ENCODE data around the gene S100Z. TPM values are rescaled to one million over a fixed set of nuclear protein-coding genes. Genes with fewer than 3 reads are reported as not detected.
A peak's percentile ranks its signal among the peaks of the same experiment; 100 is the strongest.

S100Z gene
- polyA plus RNA-seq (2013) = 8.7 TPM

DNA sequence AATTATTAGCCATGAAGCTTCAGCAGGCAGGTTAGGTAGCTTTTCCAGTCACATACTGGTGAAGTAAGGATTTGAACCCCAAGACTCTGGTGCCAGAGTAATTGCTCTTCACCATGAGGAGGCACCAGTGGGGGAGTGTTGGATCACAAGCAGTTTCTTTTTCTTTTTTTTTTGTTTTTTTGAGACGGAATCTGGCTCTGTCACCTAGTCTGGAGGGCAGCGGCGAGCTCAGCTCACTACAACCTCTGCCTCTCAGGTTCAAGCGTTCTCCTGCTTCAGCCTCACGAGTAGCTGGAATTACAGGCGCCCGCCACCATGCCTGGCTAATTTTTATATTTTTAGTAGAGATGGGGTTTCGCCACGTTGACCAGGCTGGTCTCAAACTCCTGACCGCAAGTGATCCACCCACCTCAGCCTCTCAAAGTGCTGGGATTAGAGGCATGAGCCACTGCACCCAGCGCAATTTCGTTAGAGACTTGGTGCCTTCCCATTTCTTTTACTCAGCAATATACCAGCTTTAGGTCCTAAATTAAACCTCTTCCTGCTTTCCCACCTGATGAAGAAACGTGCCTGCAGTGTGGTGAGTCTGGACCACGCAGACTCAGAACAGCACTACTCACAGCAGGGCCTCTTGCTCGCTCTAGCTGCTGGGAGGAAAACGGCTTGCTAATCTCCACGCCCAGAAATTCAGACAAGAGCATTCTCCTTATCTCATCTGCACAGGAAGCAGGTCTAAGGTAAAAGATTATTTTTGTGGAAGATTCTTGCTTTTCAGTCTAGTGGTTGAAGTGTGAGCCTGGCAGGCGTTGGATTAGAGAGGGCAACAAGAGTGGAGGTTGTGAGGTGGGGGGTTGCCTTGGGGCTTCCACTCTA lies at the start of gene S100Z:
Gene S100Z (plus strand): TSS at position 596 of the 873 bp plus-strand sequence. CDS start 25,346 bp downstream, outside the sequence.
- H3K27ac ChIP-seq (ENCODE audit: insufficient read depth in 1 of 2, low read depth in 1 of 2, low read length in 2 of 2, poor library complexity in 1 of 2, severe bottlenecking in 2 of 2) = peak within 1 kb of the TSS; percentile 23 to 73

DNA sequence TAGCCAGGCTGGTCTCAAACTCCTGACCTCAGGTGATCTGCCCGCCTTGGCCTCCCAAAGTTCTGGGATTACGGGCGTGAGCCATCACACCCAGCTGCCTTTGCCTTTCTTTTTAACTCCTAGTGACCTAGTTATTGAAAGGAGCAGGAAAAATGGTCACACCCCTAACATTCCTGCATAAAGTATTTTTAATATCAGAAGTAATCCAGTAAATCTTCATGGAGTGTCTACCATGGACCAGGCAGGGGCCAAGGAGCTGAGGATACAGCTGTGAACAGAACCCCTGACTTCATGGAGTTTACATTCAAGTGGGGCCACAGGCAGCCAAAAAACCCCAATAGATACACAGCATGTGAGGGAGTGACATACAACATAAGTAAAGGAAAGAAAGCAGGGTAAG lies 49.2 kb upstream of the S100Z start:
- ChIA-PET CTCF (interaction anchor here (1.0 kb wide), 1 partner anchor 75 kb away, joined by 3 read pairs; no protein-coding TSS in a partner anchor), POLR2A (no interaction called here)
- no peak for DNase-seq
- H3K4me1 ChIP-seq (ENCODE audit: control extremely low read depth in 1 of 4, control insufficient read depth in 4 of 4, insufficient read depth in 4 of 4, low read length in 3 of 4) = peaks cover 0 to 9% (median 2%) of the 10 kb centered on the region in 4 experiments
- H3K4me3 ChIP-seq (ENCODE audit: control insufficient read depth in 1 of 7, extremely low read depth in 1 of 7, insufficient read depth in 4 of 7, low read depth in 2 of 7, low read length in 6 of 7) = no peak overlapping the region
- no peaks in the 10 kb centered on the region for H3K36me3 ChIP-seq (ENCODE audit: control insufficient read depth in 4 of 4, insufficient read depth in 4 of 4, low read length in 3 of 4)
- H3K27me3 ChIP-seq (replicated peaks in 2 of 5; ENCODE audit: control insufficient read depth in 4 of 5, insufficient read depth in 5 of 5, low read length in 4 of 5) = no peaks in the 10 kb centered on the region
- H3K9me3 ChIP-seq (ENCODE audit: control extremely low read depth in 1 of 5, control insufficient read depth in 4 of 5, insufficient read depth in 2 of 5, low read depth in 1 of 5, low read length in 4 of 5) = no peaks in the 10 kb centered on the region
- H3K27ac ChIP-seq (ENCODE audit: insufficient read depth in 1 of 2, low read depth in 1 of 2, low read length in 2 of 2, poor library complexity in 1 of 2, severe bottlenecking in 2 of 2) = no peak overlapping the region
- 90% methylated on average over 2 of the region's 3 CpGs for WGBS (ENCODE audit: insufficient coverage)

More for the DNA sequence above, at the start of gene S100Z:
- Histone ChIP-seq H3K27me3 (replicated peaks in 2 of 5; ENCODE audit: control insufficient read depth in 4 of 5, insufficient read depth in 5 of 5, low read length in 4 of 5) (no peaks in the 10 kb centered on the region), H3K36me3 (ENCODE audit: control insufficient read depth in 4 of 4, insufficient read depth in 4 of 4, low read length in 3 of 4) (peaks cover 0 to 6% (median 0%) of the 10 kb centered on the region in 4 experiments), H3K4me3 (ENCODE audit: control insufficient read depth in 1 of 7, extremely low read depth in 1 of 7, insufficient read depth in 4 of 7, low read depth in 2 of 7, low read length in 6 of 7) (peak within 1 kb of the TSS in 6 of 7 experiments; percentile 20 to 81 (median 53)), H3K4me1 (ENCODE audit: control extremely low read depth in 1 of 4, control insufficient read depth in 4 of 4, insufficient read depth in 4 of 4, low read length in 3 of 4) (peaks cover 33 to 77% (median 68%) of the 10 kb centered on the region in 4 experiments), H3K9me3 (ENCODE audit: control extremely low read depth in 1 of 5, control insufficient read depth in 4 of 5, insufficient read depth in 2 of 5, low read depth in 1 of 5, low read length in 4 of 5) (no peaks in the 10 kb centered on the region)
- CTCF ChIA-PET = interaction anchor here (0.7 to 2.2 kb wide), 9 partner anchors 9 to 172 kb away, joined by 3 to 12 read pairs (median 4); partner anchors contain the start of genes CRHBP and F2RL1
- WGBS (ENCODE audit: insufficient coverage) = 25% methylated on average over 9 of the region's 18 CpGs
- POLR2A ChIA-PET = no interaction called here
- peak; percentile 90 to 98 (median 95) for DNase-seq

DNA sequence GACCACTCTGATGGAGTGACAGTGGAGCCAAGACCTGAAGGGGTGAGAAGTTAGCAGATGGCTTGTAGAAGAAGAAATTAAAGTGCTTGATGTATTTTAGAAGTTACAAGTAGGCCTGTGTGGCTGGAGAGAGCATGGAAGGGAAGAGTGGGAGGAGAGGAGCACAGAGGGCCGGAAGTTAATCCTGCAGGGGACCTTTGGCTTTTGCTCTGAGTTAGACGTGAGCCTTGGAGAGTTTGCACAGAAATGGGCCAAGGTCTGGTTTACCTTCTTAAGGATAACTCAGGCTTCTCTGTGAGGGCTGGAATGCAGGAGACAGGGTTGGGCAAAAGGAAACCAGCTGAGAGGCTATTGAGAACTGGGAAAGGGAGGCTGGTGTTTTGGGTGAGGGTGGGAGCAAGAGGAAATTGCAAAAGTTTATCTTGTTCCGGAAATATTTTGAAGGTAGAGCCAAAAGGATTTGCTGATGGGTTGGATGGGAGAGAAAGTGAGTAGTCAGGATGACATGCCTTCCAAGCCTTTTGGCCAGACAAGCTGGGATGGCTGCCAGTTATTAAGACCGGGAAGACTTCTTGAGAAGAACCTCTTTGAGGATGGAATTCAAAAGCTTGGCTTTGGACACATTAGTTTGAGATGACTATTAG lies 48.5 kb upstream of the S100Z start:
- CTCF ChIA-PET = interaction anchor here (1.0 to 1.2 kb wide), 3 partner anchors 11 to 76 kb away, joined by 3 read pairs; no protein-coding TSS in a partner anchor

DNA sequence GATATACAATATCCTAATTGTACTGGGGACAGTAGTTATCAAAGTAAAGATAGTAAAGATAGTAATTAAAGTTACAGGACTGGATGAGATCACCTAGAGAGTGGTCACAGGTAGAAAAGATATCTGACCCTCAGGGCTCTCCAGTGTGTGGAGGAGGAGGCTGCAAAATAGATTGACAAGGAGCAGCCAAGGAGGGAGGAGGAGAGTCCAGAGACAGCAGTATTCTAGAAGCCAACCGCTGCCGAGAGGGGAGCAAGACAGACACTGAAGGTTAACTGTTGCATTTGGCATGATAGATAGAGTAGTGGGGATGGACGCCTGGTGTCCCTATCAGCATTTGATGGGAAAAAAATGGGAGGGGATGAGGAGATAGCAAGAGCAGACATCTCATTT lies 48.0 kb upstream of the S100Z start:
- no peak overlapping the region for H3K27ac ChIP-seq (ENCODE audit: insufficient read depth in 1 of 2, low read depth in 1 of 2, low read length in 2 of 2, poor library complexity in 1 of 2, severe bottlenecking in 2 of 2)
- 94% methylated on average over 3 of the region's 3 CpGs for WGBS (ENCODE audit: insufficient coverage)
- H3K4me3 ChIP-seq (ENCODE audit: control insufficient read depth in 1 of 7, extremely low read depth in 1 of 7, insufficient read depth in 4 of 7, low read depth in 2 of 7, low read length in 6 of 7) = no peak overlapping the region
- H3K4me1 ChIP-seq (ENCODE audit: control extremely low read depth in 1 of 4, control insufficient read depth in 4 of 4, insufficient read depth in 4 of 4, low read length in 3 of 4) = peaks cover 0 to 9% (median 2%) of the 10 kb centered on the region in 4 experiments
- H3K27me3 ChIP-seq (replicated peaks in 2 of 5; ENCODE audit: control insufficient read depth in 4 of 5, insufficient read depth in 5 of 5, low read length in 4 of 5) = no peaks in the 10 kb centered on the region
- H3K9me3 ChIP-seq (ENCODE audit: control extremely low read depth in 1 of 5, control insufficient read depth in 4 of 5, insufficient read depth in 2 of 5, low read depth in 1 of 5, low read length in 4 of 5) = no peaks in the 10 kb centered on the region
- CTCF ChIA-PET = interaction anchor here (1.2 kb wide), 3 partner anchors 11 to 22 kb away, joined by 3 read pairs; no protein-coding TSS in a partner anchor
- POLR2A ChIA-PET = no interaction called here
- no peaks in the 10 kb centered on the region for H3K36me3 ChIP-seq (ENCODE audit: control insufficient read depth in 4 of 4, insufficient read depth in 4 of 4, low read length in 3 of 4)
- DNase-seq = no peak

More for the DNA sequence above, 48.5 kb upstream of the S100Z start:
- H3K27ac ChIP-seq (ENCODE audit: insufficient read depth in 1 of 2, low read depth in 1 of 2, low read length in 2 of 2, poor library complexity in 1 of 2, severe bottlenecking in 2 of 2) = no peak overlapping the region
- DNase-seq = no peak
- 96% methylated on average over 3 of the region's 4 CpGs for WGBS (ENCODE audit: insufficient coverage)
- H3K9me3 ChIP-seq (ENCODE audit: control extremely low read depth in 1 of 5, control insufficient read depth in 4 of 5, insufficient read depth in 2 of 5, low read depth in 1 of 5, low read length in 4 of 5) = no peaks in the 10 kb centered on the region
- H3K27me3 ChIP-seq (replicated peaks in 2 of 5; ENCODE audit: control insufficient read depth in 4 of 5, insufficient read depth in 5 of 5, low read length in 4 of 5) = no peaks in the 10 kb centered on the region
- POLR2A ChIA-PET = no interaction called here
- no peaks in the 10 kb centered on the region for H3K36me3 ChIP-seq (ENCODE audit: control insufficient read depth in 4 of 4, insufficient read depth in 4 of 4, low read length in 3 of 4)
- peaks cover 0 to 9% (median 2%) of the 10 kb centered on the region in 4 experiments for H3K4me1 ChIP-seq (ENCODE audit: control extremely low read depth in 1 of 4, control insufficient read depth in 4 of 4, insufficient read depth in 4 of 4, low read length in 3 of 4)
- H3K4me3 ChIP-seq (ENCODE audit: control insufficient read depth in 1 of 7, extremely low read depth in 1 of 7, insufficient read depth in 4 of 7, low read depth in 2 of 7, low read length in 6 of 7) = no peak overlapping the region

DNA sequence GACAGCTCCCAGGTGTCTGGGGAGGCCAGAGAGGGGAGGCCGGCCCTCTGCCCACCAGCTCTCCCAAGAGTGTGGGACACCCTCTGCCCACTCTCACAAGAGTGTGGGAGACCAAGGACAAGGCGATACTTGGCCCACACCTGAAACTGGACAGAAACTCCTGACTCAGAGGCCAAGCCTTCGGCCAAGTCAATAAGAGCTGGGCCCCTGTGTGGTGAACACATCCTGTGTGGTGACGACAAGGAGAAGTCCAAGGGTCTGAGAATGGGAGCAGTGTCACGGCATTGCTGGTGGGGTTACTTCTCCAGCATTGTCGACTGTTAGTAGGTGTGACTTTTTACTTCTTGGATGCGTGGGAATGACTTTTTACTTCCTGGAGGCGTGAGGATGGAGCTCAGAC lies 45.5 kb upstream of the S100Z start:
- WGBS (ENCODE audit: insufficient coverage) = 79% methylated on average over 5 of the region's 8 CpGs
- H3K9me3 ChIP-seq (ENCODE audit: control extremely low read depth in 1 of 5, control insufficient read depth in 4 of 5, insufficient read depth in 2 of 5, low read depth in 1 of 5, low read length in 4 of 5) = no peaks in the 10 kb centered on the region
- peaks cover 0 to 22% (median 2%) of the 10 kb centered on the region in 4 experiments for H3K4me1 ChIP-seq (ENCODE audit: control extremely low read depth in 1 of 4, control insufficient read depth in 4 of 4, insufficient read depth in 4 of 4, low read length in 3 of 4)
- no peak for DNase-seq
- ChIA-PET POLR2A (no interaction called here), CTCF (no interaction called here)
- no peaks in the 10 kb centered on the region for H3K27me3 ChIP-seq (replicated peaks in 2 of 5; ENCODE audit: control insufficient read depth in 4 of 5, insufficient read depth in 5 of 5, low read length in 4 of 5)
- no peak overlapping the region for H3K27ac ChIP-seq (ENCODE audit: insufficient read depth in 1 of 2, low read depth in 1 of 2, low read length in 2 of 2, poor library complexity in 1 of 2, severe bottlenecking in 2 of 2)
- no peaks in the 10 kb centered on the region for H3K36me3 ChIP-seq (ENCODE audit: control insufficient read depth in 4 of 4, insufficient read depth in 4 of 4, low read length in 3 of 4)
- H3K4me3 ChIP-seq (ENCODE audit: control insufficient read depth in 1 of 7, extremely low read depth in 1 of 7, insufficient read depth in 4 of 7, low read depth in 2 of 7, low read length in 6 of 7) = no peak overlapping the region

DNA sequence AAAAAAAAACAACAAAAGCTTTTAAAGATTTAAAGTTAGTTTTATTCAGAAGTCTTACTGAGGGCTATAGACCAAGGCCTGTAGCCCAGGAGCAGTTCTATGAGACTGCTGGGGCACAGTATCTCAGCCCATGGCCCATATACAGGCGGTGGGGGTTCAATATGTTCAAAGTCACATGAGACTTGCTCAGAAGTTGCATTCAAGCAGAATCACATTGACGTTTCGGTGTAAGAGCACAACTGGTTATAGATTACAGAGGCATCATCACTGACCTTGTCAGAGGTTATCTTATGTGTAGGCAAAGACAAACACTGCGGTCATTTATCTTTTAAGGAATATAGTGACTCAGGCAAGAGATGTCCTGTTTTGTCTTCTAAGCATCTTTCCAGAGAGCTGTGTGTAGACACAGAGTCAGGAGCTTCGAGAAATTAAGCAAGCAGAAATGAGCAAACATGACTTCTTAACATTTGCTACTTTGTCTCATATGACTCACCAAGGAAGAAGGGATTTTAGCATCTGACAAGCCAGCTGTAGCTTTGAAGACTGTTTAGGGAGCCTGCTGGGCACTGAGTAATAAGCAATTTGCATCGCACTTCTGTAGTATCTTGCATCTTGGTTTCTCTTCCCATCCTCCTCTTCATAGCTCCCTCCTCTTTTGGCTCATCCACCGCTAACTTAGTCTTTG lies 43.9 kb upstream of the S100Z start:
- Histone ChIP-seq H3K27ac (ENCODE audit: insufficient read depth in 1 of 2, low read depth in 1 of 2, low read length in 2 of 2, poor library complexity in 1 of 2, severe bottlenecking in 2 of 2) (no peak overlapping the region), H3K9me3 (ENCODE audit: control extremely low read depth in 1 of 5, control insufficient read depth in 4 of 5, insufficient read depth in 2 of 5, low read depth in 1 of 5, low read length in 4 of 5) (no peaks in the 10 kb centered on the region), H3K27me3 (replicated peaks in 2 of 5; ENCODE audit: control insufficient read depth in 4 of 5, insufficient read depth in 5 of 5, low read length in 4 of 5) (no peaks in the 10 kb centered on the region), H3K4me3 (ENCODE audit: control insufficient read depth in 1 of 7, extremely low read depth in 1 of 7, insufficient read depth in 4 of 7, low read depth in 2 of 7, low read length in 6 of 7) (no peak overlapping the region), H3K36me3 (ENCODE audit: control insufficient read depth in 4 of 4, insufficient read depth in 4 of 4, low read length in 3 of 4) (no peaks in the 10 kb centered on the region), H3K4me1 (ENCODE audit: control extremely low read depth in 1 of 4, control insufficient read depth in 4 of 4, insufficient read depth in 4 of 4, low read length in 3 of 4) (peaks cover 0 to 22% (median 2%) of the 10 kb centered on the region in 4 experiments)
- no peak for DNase-seq
- WGBS (ENCODE audit: insufficient coverage) = 98% methylated on average over 7 of the region's 7 CpGs
- CTCF ChIA-PET = interaction anchor here (0.5 to 2.0 kb wide), 4 partner anchors 10 to 480 kb away, joined by 3 to 6 read pairs (median 5); no protein-coding TSS in a partner anchor
- POLR2A ChIA-PET = interaction anchor here (0.6 kb wide), 1 partner anchor 9 kb away, joined by 5 read pairs; no protein-coding TSS in a partner anchor
